Kidney glomerular epithelial cell (primary cell): ENCODE results near the gene PER2.
"Not testable (repeated sequence)": the region's sequence is repeated elsewhere in the genome, so short reads cannot be mapped to it uniquely, and the experiment has no call there.

Experiments used
- DNase-seq: peaks from one replicate; lab custom pipeline; 2025; lab: John Stamatoyannopoulos, UW

Gene PER2

GRCh38 chr2:238287737-238288649 is at the start of gene PER2:
PER2 (minus strand) TSS chr2:238288610; CDS start chr2:238277936, 10,674 bp downstream.
- DNase-seq: peak; percentile 75

GRCh38 chr2:238337846-238338245 is 49.4 kb upstream of the PER2 start:
- DNase-seq: no peak

GRCh38 chr2:238336793-238337444 is 48.5 kb upstream of the PER2 start:
- DNase-seq: no peak

- DNase-seq: no peak
Observed at GRCh38 chr2:238336151-238336550, 47.7 kb upstream of the PER2 start.

GRCh38 chr2:238335591-238335990 is 47.2 kb upstream of the PER2 start:
- not testable (repeated sequence) for DNase-seq

GRCh38 chr2:238334885-238335284 is 46.5 kb upstream of the PER2 start:
- no peak for DNase-seq

GRCh38 chr2:238331916-238332315 is 43.5 kb upstream of the PER2 start:
- DNase-seq: no peak

- DNase-seq: no peak
Observed at GRCh38 chr2:238330391-238330790, 42.0 kb upstream of the PER2 start.

GRCh38 chr2:238327751-238328150 is 39.3 kb upstream of the PER2 start:
- DNase-seq: no peak

GRCh38 chr2:238326801-238327365 is 38.5 kb upstream of the PER2 start:
- DNase-seq: no peak

GRCh38 chr2:238325694-238326093 is 37.3 kb upstream of the PER2 start:
- no peak for DNase-seq

- not testable (repeated sequence) for DNase-seq
Observed at GRCh38 chr2:238324248-238324647, 35.8 kb upstream of the PER2 start.

- DNase-seq: no peak
Observed at GRCh38 chr2:238322001-238322411, 33.6 kb upstream of the PER2 start.

- DNase-seq: no peak
Observed at GRCh38 chr2:238321467-238321866, 33.1 kb upstream of the PER2 start.

GRCh38 chr2:238320648-238321281 is 32.4 kb upstream of the PER2 start:
- DNase-seq: no peak

GRCh38 chr2:238320246-238320647 is 31.8 kb upstream of the PER2 start, which contains the start of gene TRAF3IP1:
TRAF3IP1 (plus strand) TSS chr2:238320518; CDS start chr2:238320663, 145 bp downstream.
- peak; percentile 86 for DNase-seq

GRCh38 chr2:238315031-238315595 is 26.7 kb upstream of the PER2 start:
- DNase-seq: no peak

GRCh38 chr2:238314576-238314975 is 26.2 kb upstream of the PER2 start:
- no peak for DNase-seq

- no peak for DNase-seq
Observed at GRCh38 chr2:238313991-238314350, 25.6 kb upstream of the PER2 start.

- DNase-seq: no peak
Observed at GRCh38 chr2:238313289-238313990, 25.0 kb upstream of the PER2 start.

- not testable (repeated sequence) for DNase-seq
Observed at GRCh38 chr2:238310721-238311120, 22.3 kb upstream of the PER2 start.
